Upper lobe of left lung (tissue), 6 donors: ENCODE results near the gene RUVBL2. TPM values are rescaled to one million over a fixed set of nuclear protein-coding genes. Genes with fewer than 3 reads are reported as not detected.

Experiments used
- ATAC-seq, 2 donors: fragments of 200-7000 bp; cut with Tn5 transposase; one replicate each; pipeline ENCODE4 v1.9.1; 2022; ENCODE audit warnings: mild to moderate bottlenecking in 2 of 2, moderate library complexity in 2 of 2; ENCODE audit not compliant: low FRiP score in 2 of 2
- DNase-seq, 2 donors: peaks; one replicate each; pipeline ENCODE4 v3.0.0-alpha.2; 2019 to 2020
- H3K27ac ChIP-seq, 4 donors: fragments of 200-600 bp; sonication (generic); one replicate each; pipeline ENCODE4 v1.5.1; 2016 to 2019
- H3K27me3 ChIP-seq, 4 donors: fragments of 200-600 bp; sonication (generic); one replicate each; pipeline ENCODE4 v1.5.1; 2017 to 2019
- H3K36me3 ChIP-seq, 4 donors: fragments of 200-600 bp; sonication (generic); one replicate each; pipeline ENCODE4 v1.5.1; 2016 to 2019
- H3K4me1 ChIP-seq, 4 donors: fragments of 200-600 bp; sonication (generic); one replicate each; pipeline ENCODE4 v1.5.1; 2018 to 2019
- H3K4me3 ChIP-seq, 4 donors: fragments of 200-600 bp; sonication (generic); one replicate each; pipeline ENCODE4 v1.5.1; 2017 to 2019; ENCODE audit warnings: mild to moderate bottlenecking in 2 of 4, moderate library complexity in 1 of 4
- H3K9me3 ChIP-seq, 4 donors: fragments of 200-600 bp; sonication (generic); one replicate each; pipeline ENCODE4 v1.5.1; 2018 to 2019
- CTCF ChIP-seq, 6 experiments: fragments of 450-650 bp in 4 of 6; fragments of 200-600 bp in 2 of 6; sonication (generic) in 2 of 6; IDR thresholded peaks; one replicate each; pipeline ENCODE4 v1.5.1; 2016 to 2019; ENCODE audit warnings: antibody characterized with exemption in 6 of 6
- EP300 ChIP-seq, 4 donors: sonication (generic); formaldehyde crosslinking; IDR thresholded peaks; one replicate each; pipeline ENCODE4 v1.5.1; 2017; ENCODE audit warnings: antibody characterized with exemption in 4 of 4, control low read depth in 2 of 4
- POLR2A ChIP-seq, 4 donors: fragments of 450-650 bp; IDR thresholded peaks; one replicate each; pipeline ENCODE4 v1.5.1; 2016 to 2017; ENCODE audit warnings: antibody characterized with exemption in 4 of 4, mild to moderate bottlenecking in 2 of 4
- POLR2AphosphoS5 ChIP-seq, 2 donors: sonication (generic); formaldehyde crosslinking; IDR thresholded peaks; one replicate each; pipeline ENCODE4 v1.5.1; 2017; ENCODE audit warnings: antibody characterized with exemption in 2 of 2
- WGBS, 2 donors: methylation state at CpG; one replicate each; pipeline ENCODE4 v1.1.5; 2017 to 2018; 5-methylcytosine and 5-hydroxymethylcytosine counted together
- total RNA-seq, 6 donors: library from RNA; depleted of rRNA in 4 of 6; stranded (reverse); fragments of >200 nt in 4 of 6; gene quantifications; one replicate each; pipeline versions ENCODE4 v1.1.0 to v1.2.1, GENCODE V29; 2016 to 2021
- donor health status: DM: no; HTN: no; CAD: no; lungs with moderate emphysema.
- donor health status: DM: no; HTN: yes; CAD: no; lungs with severe emphysema.

RUVBL2 gene
- total RNA-seq, 6 donors from 2014 or later: 45.7 to 105 (median 70.6) TPM

DNA sequence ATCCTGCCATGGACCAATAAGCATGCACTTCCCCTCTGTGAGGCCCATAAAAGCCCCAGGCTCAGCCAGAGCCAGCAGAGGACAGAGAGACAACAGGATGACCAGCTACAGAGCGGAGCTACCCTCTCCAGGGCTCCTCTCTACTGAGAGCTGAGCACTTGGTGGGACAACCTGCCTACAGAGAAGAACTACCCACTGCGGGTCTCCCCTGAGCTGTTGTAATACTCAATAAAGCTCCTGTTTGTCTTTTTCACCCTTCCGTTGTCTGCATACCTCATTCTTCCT lies 46.5 kb upstream of the RUVBL2 start:
- 96 to 100% methylated on average over 3 of the region's 3 CpGs for WGBS, 2 donors
- peaks cover 0 to 7% (median 0%) of the 10 kb centered on the region in 4 donors for H3K9me3 ChIP-seq
- H3K4me3 ChIP-seq: no peak overlapping the region
- no peaks in the 10 kb centered on the region for H3K27me3 ChIP-seq
- ATAC-seq (no peak), DNase-seq (no peak)
- H3K27ac ChIP-seq: no peak overlapping the region
- H3K4me1 ChIP-seq: no peaks in the 10 kb centered on the region
- TF ChIP-seq CTCF (IDR thresholded peaks at IDR 0.05): no peak
- no peak for TF ChIP-seq EP300 (IDR thresholded peaks at IDR 0.05)
- no peak for TF ChIP-seq POLR2AphosphoS5 (IDR thresholded peaks at IDR 0.05)
- no peak for TF ChIP-seq POLR2A (IDR thresholded peaks at IDR 0.05)
- H3K36me3 ChIP-seq: no peaks in the 10 kb centered on the region

GRCh38 chr19:48950159-48950558 lies 43.5 kb upstream of the RUVBL2 start:
- ATAC-seq: no peak
- no peak for TF ChIP-seq CTCF (IDR thresholded peaks at IDR 0.05)
- TF ChIP-seq POLR2A (IDR thresholded peaks at IDR 0.05): no peak
- TF ChIP-seq POLR2AphosphoS5 (IDR thresholded peaks at IDR 0.05): no peak
- no peak for TF ChIP-seq EP300 (IDR thresholded peaks at IDR 0.05)
- Histone ChIP-seq H3K27me3 (no peaks in the 10 kb centered on the region), H3K9me3 (peaks cover 0 to 7% (median 0%) of the 10 kb centered on the region in 4 donors), H3K27ac (no peak overlapping the region), H3K4me3 (no peak overlapping the region), H3K36me3 (no peaks in the 10 kb centered on the region), H3K4me1 (peaks cover under 1 to 7% (median 2%) of the 10 kb centered on the region in 4 donors)
- no peak for DNase-seq
- 49 to 78% methylated on average over 3 of the region's 3 CpGs for WGBS, 2 donors

DNA sequence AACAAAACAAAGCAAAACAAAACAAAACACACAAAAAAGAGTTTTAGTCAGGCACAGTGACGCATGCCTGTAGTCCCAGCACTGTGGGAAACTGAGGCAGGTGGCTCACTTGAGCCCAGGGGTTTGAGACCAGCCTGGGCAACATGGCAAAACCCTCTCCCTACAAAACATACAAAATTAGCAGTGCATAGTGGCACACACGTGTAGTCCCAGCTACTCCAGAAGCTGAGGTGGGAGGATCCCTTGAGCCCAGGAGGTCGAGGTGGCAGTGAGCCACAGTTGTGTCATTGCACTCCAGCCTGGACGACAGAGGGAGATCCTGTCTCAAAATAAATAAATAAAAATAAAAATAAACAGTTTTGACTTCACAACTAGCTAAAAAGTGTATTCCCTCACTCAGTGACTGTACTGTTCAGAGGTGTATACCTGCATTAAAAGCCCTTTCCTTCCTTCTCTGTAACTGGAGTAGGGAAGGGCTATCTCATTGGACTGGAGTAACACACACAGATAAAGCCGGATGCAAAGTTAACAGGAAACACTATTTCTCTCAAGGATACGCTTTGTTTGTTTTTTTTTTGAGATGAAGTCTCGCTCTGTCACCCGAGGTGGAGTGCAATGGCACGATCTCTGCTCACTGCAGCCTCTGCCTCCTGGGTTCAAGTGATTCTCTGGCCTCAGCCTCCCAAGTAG lies 42.7 kb upstream of the RUVBL2 start:
- Histone ChIP-seq H3K27me3 (no peaks in the 10 kb centered on the region), H3K4me3 (no peak overlapping the region), H3K4me1 (peaks cover 8 to 15% (median 10%) of the 10 kb centered on the region in 4 donors), H3K27ac (no peak overlapping the region), H3K36me3 (no peaks in the 10 kb centered on the region), H3K9me3 (peaks cover 0 to 7% (median 0%) of the 10 kb centered on the region in 4 donors)
- TF ChIP-seq CTCF (IDR thresholded peaks at IDR 0.05) (no peak), EP300 (IDR thresholded peaks at IDR 0.05) (no peak), POLR2AphosphoS5 (IDR thresholded peaks at IDR 0.05) (no peak)
- 55 to 58% methylated on average over 8 to 9 of the region's 9 CpGs for WGBS, 2 donors
- DNase-seq (no peak), ATAC-seq (no peak)

GRCh38 chr19:48953141-48953540 lies 40.5 kb upstream of the RUVBL2 start:
- Histone ChIP-seq H3K9me3 (no peaks in the 10 kb centered on the region), H3K27me3 (no peaks in the 10 kb centered on the region), H3K27ac (no peak overlapping the region), H3K4me1 (peaks cover 11 to 17% (median 13%) of the 10 kb centered on the region in 4 donors), H3K36me3 (peaks cover 0 to 5% (median 0%) of the 10 kb centered on the region in 4 donors), H3K4me3 (no peak overlapping the region)
- no peak for TF ChIP-seq POLR2A (IDR thresholded peaks at IDR 0.05)
- no peak for TF ChIP-seq EP300 (IDR thresholded peaks at IDR 0.05)
- TF ChIP-seq CTCF (IDR thresholded peaks at IDR 0.05): no peak
- TF ChIP-seq POLR2AphosphoS5 (IDR thresholded peaks at IDR 0.05): no peak
- DNase-seq (no peak), ATAC-seq (no peak)
- 75 to 88% methylated on average over 3 to 4 of the region's 4 CpGs for WGBS, 2 donors
